H1 (cell line): ENCODE results near the gene ATP6V1G3. TPM values are rescaled to one million over a fixed set of nuclear protein-coding genes. Genes with fewer than 3 reads are reported as not detected.

Experiments used
- CTCF ChIA-PET: fragments of 300-600 bp; sonication (Branson Sonifier 250); formaldehyde crosslinking; loops from one replicate; lab custom pipeline; 2021; ENCODE audit not compliant: partially characterized antibody; lab: Charles Lee
- POLR2A ChIA-PET: fragments of 300-600 bp; sonication (Branson Sonifier 250); formaldehyde crosslinking; loops from one replicate; lab custom pipeline; 2021; ENCODE audit warnings: inconsistent platforms; ENCODE audit not compliant: partially characterized antibody; lab: Charles Lee
- DNase-seq, 2 experiments: peaks; one replicate each; pipeline versions ENCODE4 v3.0.0 to v3.0.0-alpha.2; 2010 to 2022; ENCODE audit warnings: low spot score in 2 of 2, low read depth in 1 of 2, mixed read lengths in 1 of 2
- FAIRE-seq: peaks from 2 replicates; lab custom pipeline; 2011; peaks lifted over from hg19 to GRCh38; lab: Jason Lieb, UNC
- H2AFZ ChIP-seq: 2 replicates; pipeline ENCODE4 v1.8.1; 2012; ENCODE audit warnings: low read length, inconsistent platforms
- H2AK5ac ChIP-seq: 2 replicates; pipeline ENCODE4 v1.6.1; 2013; ENCODE audit warnings: low read depth, low read length
- H2BK120ac ChIP-seq: replicated peaks from 2 replicates; pipeline ENCODE3; 2013; ENCODE audit warnings: low read depth, low read length, inconsistent platforms
- H2BK12ac ChIP-seq: 2 replicates; pipeline ENCODE4 v1.6.1; 2013; ENCODE audit warnings: low read depth, low read length
- H2BK15ac ChIP-seq: 2 replicates; pipeline ENCODE4 v1.6.1; 2013; ENCODE audit warnings: low read length
- H2BK20ac ChIP-seq: 2 replicates; pipeline ENCODE4 v1.6.1; 2013; ENCODE audit warnings: low read length
- H2BK5ac ChIP-seq: 2 replicates; pipeline ENCODE4 v1.6.1; 2013; ENCODE audit warnings: low read depth, low read length
- H3K14ac ChIP-seq: 2 replicates; pipeline ENCODE4 v1.6.1; 2013; ENCODE audit warnings: inconsistent platforms; ENCODE audit not compliant: insufficient read length
- H3K18ac ChIP-seq: 2 replicates; pipeline ENCODE4 v1.6.1; 2013; ENCODE audit warnings: low read length; ENCODE audit errors: extremely low read depth
- H3K23ac ChIP-seq: 2 replicates; pipeline ENCODE4 v1.6.1; 2013; ENCODE audit warnings: inconsistent platforms; ENCODE audit not compliant: insufficient read length
- H3K23me2 ChIP-seq: 2 replicates; pipeline ENCODE4 v1.6.1; 2013; ENCODE audit warnings: low read depth, low read length
- H3K27ac ChIP-seq: 2 replicates; pipeline ENCODE4 v1.6.1; 2011; ENCODE audit warnings: low read depth, low read length, inconsistent platforms
- H3K27me3 ChIP-seq, 4 experiments: replicated peaks in 1 of 4; 1 replicate in 1 of 4; 2 replicates in 3 of 4; pipeline versions ENCODE4 v1.6.1 to v1.8.1; 2011 to 2013; ENCODE audit warnings: low read length in 3 of 4, mild to moderate bottlenecking in 3 of 4, inconsistent platforms in 2 of 4, mixed read lengths in 2 of 4, moderate library complexity in 1 of 4; ENCODE audit not compliant: control insufficient read depth in 3 of 4, insufficient read depth in 3 of 4; ENCODE audit errors: extremely low read depth in 1 of 4
- H3K36me3 ChIP-seq, 4 experiments: 2 replicates each; pipeline versions ENCODE4 v1.6.1 to v1.8.1; 2011 to 2013; ENCODE audit warnings: mild to moderate bottlenecking in 4 of 4, low read length in 3 of 4, moderate library complexity in 2 of 4, control low read depth in 1 of 4, inconsistent platforms in 1 of 4; ENCODE audit not compliant: insufficient read depth in 4 of 4, control insufficient read depth in 2 of 4
- H3K4ac ChIP-seq: replicated peaks from 2 replicates; pipeline ENCODE3; 2013; ENCODE audit warnings: low read length, low read depth, mixed read lengths, inconsistent platforms; ENCODE audit not compliant: insufficient read length
- H3K4me1 ChIP-seq, 4 experiments: replicated peaks in 1 of 4; 1 replicate in 1 of 4; 2 replicates in 3 of 4; pipeline versions ENCODE4 v1.6.1 to v1.8.1; 2011 to 2013; ENCODE audit warnings: low read length in 3 of 4, inconsistent platforms in 2 of 4, mixed read lengths in 1 of 4; ENCODE audit not compliant: insufficient read depth in 4 of 4, control insufficient read depth in 3 of 4
- H3K4me2 ChIP-seq, 2 experiments: 2 replicates each; pipeline versions ENCODE4 v1.6.1 to v1.8.1; 2011 to 2013; ENCODE audit warnings: low read depth in 2 of 2, low read length in 2 of 2, control low read depth in 1 of 2, inconsistent platforms in 1 of 2, mild to moderate bottlenecking in 1 of 2; ENCODE audit not compliant: insufficient read depth in 1 of 2
- H3K4me3 ChIP-seq, 4 experiments: fragments of 200-600, 300-600 bp in 1 of 4; sonication (generic), shearing (Covaris generic), sonication (Bioruptor Twin) in 1 of 4; 2 replicates each; pipeline versions ENCODE4 v1.5.1 to v1.8.1; 2011 to 2016; ENCODE audit warnings: low read length in 4 of 4, low read depth in 3 of 4, control low read depth in 2 of 4, inconsistent platforms in 2 of 4, mild to moderate bottlenecking in 2 of 4, mixed read lengths in 1 of 4, moderate library complexity in 1 of 4; ENCODE audit not compliant: insufficient read depth in 2 of 4; ENCODE audit errors: extremely low read depth in 1 of 4
- H3K56ac ChIP-seq: replicated peaks from 2 replicates; pipeline ENCODE3; 2013; ENCODE audit warnings: low read depth, mild to moderate bottlenecking, mixed read lengths, low read length, inconsistent platforms; ENCODE audit not compliant: insufficient read length
- H3K79me1 ChIP-seq: 2 replicates; pipeline ENCODE4 v1.6.1; 2013; ENCODE audit warnings: low read depth, low read length, control low read depth
- H3K79me2 ChIP-seq, 2 experiments: 2 replicates each; pipeline versions ENCODE4 v1.6.1 to v1.8.1; 2012 to 2013; ENCODE audit warnings: low read length in 2 of 2, mild to moderate bottlenecking in 2 of 2, inconsistent platforms in 1 of 2; ENCODE audit not compliant: insufficient read depth in 2 of 2, control insufficient read depth in 1 of 2
- H3K9ac ChIP-seq, 4 experiments: replicated peaks in 1 of 4; 1 replicate in 1 of 4; 2 replicates in 3 of 4; pipeline versions ENCODE4 v1.6.1 to v1.8.1; 2011 to 2013; ENCODE audit warnings: low read depth in 3 of 4, low read length in 3 of 4, control low read depth in 2 of 4, mild to moderate bottlenecking in 2 of 4, moderate library complexity in 2 of 4, inconsistent platforms in 1 of 4; ENCODE audit errors: extremely low read depth in 1 of 4
- H3K9me3 ChIP-seq, 2 experiments: 2 replicates each; pipeline versions ENCODE4 v1.6.1 to v1.8.1; 2012 to 2013; ENCODE audit warnings: mild to moderate bottlenecking in 2 of 2, moderate library complexity in 2 of 2, control low read depth in 1 of 2, inconsistent platforms in 1 of 2, low read depth in 1 of 2, low read length in 1 of 2, mixed read lengths in 1 of 2; ENCODE audit not compliant: insufficient read depth in 2 of 2
- H4K20me1 ChIP-seq, 2 experiments: replicated peaks in 1 of 2; 2 replicates each; pipeline versions ENCODE3 to v1.8.1; 2011 to 2013; ENCODE audit warnings: inconsistent platforms in 2 of 2, low read length in 2 of 2, mild to moderate bottlenecking in 1 of 2; ENCODE audit not compliant: insufficient read depth in 2 of 2, control insufficient read depth in 1 of 2
- H4K5ac ChIP-seq: 2 replicates; pipeline ENCODE4 v1.6.1; 2013; ENCODE audit warnings: low read length, low read depth, mixed read lengths, inconsistent platforms; ENCODE audit not compliant: insufficient read length
- H4K8ac ChIP-seq: 2 replicates; pipeline ENCODE4 v1.8.0; 2013; ENCODE audit warnings: mild to moderate bottlenecking, moderate library complexity, low read length, inconsistent platforms; ENCODE audit not compliant: insufficient read depth; ENCODE audit errors: extremely low read depth
- H4K91ac ChIP-seq: replicated peaks from 2 replicates; pipeline ENCODE3; 2013; ENCODE audit warnings: low read length, mixed read lengths, inconsistent platforms; ENCODE audit not compliant: insufficient read length
- ASH2L ChIP-seq: fragments of 200-600, 300-600 bp; sonication (generic); IDR thresholded peaks from one replicate; pipeline ENCODE4 v1.7.1; 2017; ENCODE audit warnings: low read length
- CHD2 ChIP-seq: IDR thresholded peaks from 2 replicates; pipeline ENCODE4 v1.6.1; 2012; ENCODE audit warnings: low read length, improper control_type of control experiment
- CREB1 ChIP-seq: IDR thresholded peaks from 2 replicates; pipeline ENCODE4 v1.6.1; 2012; ENCODE audit warnings: inconsistent platforms
- GTF2F1 ChIP-seq: IDR thresholded peaks from 2 replicates; pipeline ENCODE4 v1.6.1; 2012; ENCODE audit warnings: low read depth, low read length, improper control_type of control experiment, borderline replicate concordance
- RNF2 ChIP-seq: fragments of 200-900, 300-1000 bp; sonication (generic); IDR thresholded peaks from 2 replicates; pipeline ENCODE4 v1.7.1; 2016; ENCODE audit warnings: borderline replicate concordance, low read depth, mild to moderate bottlenecking, antibody characterized with exemption, low read length; ENCODE audit not compliant: poor library complexity, severe bottlenecking; ENCODE audit errors: missing control alignments
- SIRT6 ChIP-seq: IDR thresholded peaks from one replicate; pipeline ENCODE4 v1.7.1; 2012; ENCODE audit warnings: low read length, inconsistent platforms
- SP4 ChIP-seq: IDR thresholded peaks from 2 replicates; pipeline ENCODE4 v1.6.1; 2012; ENCODE audit warnings: low read length, inconsistent platforms
- TEAD4 ChIP-seq: IDR thresholded peaks from 2 replicates; pipeline ENCODE4 v1.6.1; 2012; ENCODE audit warnings: low read depth, low read length, inconsistent platforms, mixed read lengths
- WGBS, 2 experiments: shearing (Covaris generic) in 1 of 2; methylation state at CpG; one replicate each; pipeline versions ENCODE4 v1.1.6 to v1.1.7; 2013 to 2015; ENCODE audit warnings: low lambda C conversion rate in 2 of 2, mixed read lengths in 2 of 2, inconsistent platforms in 1 of 2, low coverage in 1 of 2, missing lambda C conversion rate in 1 of 2; ENCODE audit not compliant: insufficient replicate concordance in 2 of 2, insufficient coverage in 1 of 2, insufficient read length in 1 of 2; ENCODE audit errors: extremely low coverage in 1 of 2, missing lambda C conversion rate in 1 of 2; 5-methylcytosine and 5-hydroxymethylcytosine counted together
- polyA plus RNA-seq, 7 experiments: library from polyadenylated mRNA; depleted of rRNA in 3 of 7; stranded (reverse) in 5 of 7; unstranded in 2 of 7; fragments of >200 nt in 5 of 7; fragments of 200-250 nt in 2 of 7; gene quantifications; 1 replicate in 5 of 7; 2 replicates in 1 of 7; 4 replicates in 1 of 7; pipeline versions ENCODE4 v1.2.1 to v1.2.3, GENCODE V29; 2011 to 2013; ENCODE audit warnings: missing spikeins in 2 of 7, mixed read lengths in 2 of 7
- total RNA-seq: library from RNA; stranded (reverse); fragmentation: NEBNext Ultra II Directional; extraction: Animal tissue kit (Norgen Biotek cat#: 25700); gene quantifications from 2 replicates; pipeline ENCODE4 v1.2.1, GENCODE V29; 2021

ATP6V1G3 gene
- total and polyA plus RNA-seq, 2 of the 8 experiments (the other 6 are each of a cell fraction or from before 2014, with no cell fraction given): not detected

DNA sequence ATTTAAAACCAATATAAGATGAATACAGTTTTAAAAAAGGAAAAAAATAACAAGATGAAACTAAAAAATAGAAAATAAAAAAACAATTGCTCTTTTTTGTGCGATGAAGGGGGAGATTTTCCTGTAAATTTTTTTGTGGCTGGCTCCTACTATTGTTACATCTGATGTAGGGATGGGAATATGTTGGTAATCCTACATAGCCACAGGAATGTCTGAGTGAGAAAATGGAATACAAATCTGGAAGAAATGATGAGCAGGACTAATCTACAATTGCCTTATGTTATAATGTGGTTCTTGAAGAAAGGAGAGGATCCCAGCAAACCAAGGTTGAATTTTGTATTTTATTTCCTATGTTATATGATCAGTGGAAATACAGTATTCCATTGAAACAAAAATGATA is 40.9 kb downstream of the ATP6V1G3 start:
- Histone ChIP-seq H4K20me1 (no peaks in the 10 kb centered on the region), H2BK5ac (no peak overlapping the region), H2BK20ac (no peak overlapping the region), H3K27ac (no peak overlapping the region), H3K27me3 (no peaks in the 10 kb centered on the region), H2BK12ac (no peak overlapping the region), H3K79me1 (no peaks in the 10 kb centered on the region), H2AK5ac (no peak overlapping the region), H3K36me3 (no peaks in the 10 kb centered on the region), H3K56ac (no peak overlapping the region), H4K8ac (no peak overlapping the region), H3K23ac (no peak overlapping the region), H2BK15ac (no peak overlapping the region), H3K14ac (no peak overlapping the region), H2AFZ (no peak overlapping the region), H3K23me2 (no peaks in the 10 kb centered on the region), H3K4me3 (no peak overlapping the region), H2BK120ac (no peak overlapping the region), H3K4ac (no peak overlapping the region), H4K5ac (no peak overlapping the region), H3K4me1 (no peaks in the 10 kb centered on the region), H4K91ac (no peak overlapping the region), H3K4me2 (no peak overlapping the region), H3K9me3 (0 out of 4 replicates have a peak, but pooled peaks cover 3 to 5% of the 10 kb centered on the region in 2 experiments), H3K18ac (no peak overlapping the region), H3K9ac (no peak overlapping the region), H3K79me2 (no peaks in the 10 kb centered on the region)
- 100% methylated on average over 1 of the region's 1 CpG; no CpG with 5 or more reads in 1 of the 2 experiments for WGBS, 2 experiments
- no peak for TF ChIP-seq ASH2L
- TF ChIP-seq CHD2: no peak
- no peak for TF ChIP-seq RNF2
- no peak for TF ChIP-seq SIRT6
- no peak for TF ChIP-seq GTF2F1
- TF ChIP-seq CREB1: no peak
- TF ChIP-seq SP4: no peak
- TF ChIP-seq TEAD4: no peak
- CTCF ChIA-PET: interaction anchor here (0.6 kb wide), 1 partner anchor 81 kb away, joined by 3 read pairs; no protein-coding TSS in a partner anchor
- FAIRE-seq: no peak
- POLR2A ChIA-PET: no interaction called here
- DNase-seq: no peak
